ENCODE data around the gene FASLG.

Gene FASLG

DNA sequence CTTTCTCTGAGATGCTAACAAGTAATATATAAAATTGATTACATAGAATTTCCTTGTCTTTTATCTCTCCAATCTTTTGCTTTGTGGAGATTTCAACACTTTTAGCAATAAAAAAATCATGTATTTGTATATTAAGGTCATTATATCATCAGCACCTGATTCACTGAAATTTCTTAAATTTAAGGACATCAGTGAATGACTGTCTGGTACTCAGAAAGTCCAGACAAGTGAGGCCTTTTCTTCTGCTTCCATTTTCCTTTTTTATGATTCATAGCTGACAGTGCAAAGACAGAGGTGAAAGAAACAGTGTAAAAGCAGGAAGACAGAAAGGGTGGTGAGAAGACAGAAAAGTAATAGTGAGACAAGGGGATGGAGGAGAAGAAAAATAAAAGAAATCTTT is 54.6 kb downstream of the FASLG start:
- no peak for DNase-seq (ENCODE audit: insufficient read length, low spot score)
- FAIRE-seq, result no peak
- no peak for TF ChIP-seq POLR2AphosphoS5 (IDR thresholded peaks at IDR 0.05; ENCODE audit: low read depth, low read length)
- TF ChIP-seq TAF1 (IDR thresholded peaks at IDR 0.05; ENCODE audit: low read depth, low read length), result no peak
- TF ChIP-seq PAX5 (IDR thresholded peaks at IDR 0.05; ENCODE audit: insufficient read depth, low read length, severe bottlenecking), result no peak
- no peak for TF ChIP-seq SPI1 (IDR thresholded peaks at IDR 0.05; ENCODE audit: low read depth, low read length)
- TF ChIP-seq POLR2A (IDR thresholded peaks at IDR 0.05; ENCODE audit: low read depth, low read length), result no peak
- no peak for TF ChIP-seq POU2F2 (IDR thresholded peaks at IDR 0.05; ENCODE audit: low read depth, low read length)
